Measurements from ENCODE around the gene WDR18.

The WDR18 gene

GRCh38 chr19:1008268-1009040 is 24.3 kb downstream of the WDR18 start:
- DNase-seq (ENCODE audit: low spot score), result no peak

DNA sequence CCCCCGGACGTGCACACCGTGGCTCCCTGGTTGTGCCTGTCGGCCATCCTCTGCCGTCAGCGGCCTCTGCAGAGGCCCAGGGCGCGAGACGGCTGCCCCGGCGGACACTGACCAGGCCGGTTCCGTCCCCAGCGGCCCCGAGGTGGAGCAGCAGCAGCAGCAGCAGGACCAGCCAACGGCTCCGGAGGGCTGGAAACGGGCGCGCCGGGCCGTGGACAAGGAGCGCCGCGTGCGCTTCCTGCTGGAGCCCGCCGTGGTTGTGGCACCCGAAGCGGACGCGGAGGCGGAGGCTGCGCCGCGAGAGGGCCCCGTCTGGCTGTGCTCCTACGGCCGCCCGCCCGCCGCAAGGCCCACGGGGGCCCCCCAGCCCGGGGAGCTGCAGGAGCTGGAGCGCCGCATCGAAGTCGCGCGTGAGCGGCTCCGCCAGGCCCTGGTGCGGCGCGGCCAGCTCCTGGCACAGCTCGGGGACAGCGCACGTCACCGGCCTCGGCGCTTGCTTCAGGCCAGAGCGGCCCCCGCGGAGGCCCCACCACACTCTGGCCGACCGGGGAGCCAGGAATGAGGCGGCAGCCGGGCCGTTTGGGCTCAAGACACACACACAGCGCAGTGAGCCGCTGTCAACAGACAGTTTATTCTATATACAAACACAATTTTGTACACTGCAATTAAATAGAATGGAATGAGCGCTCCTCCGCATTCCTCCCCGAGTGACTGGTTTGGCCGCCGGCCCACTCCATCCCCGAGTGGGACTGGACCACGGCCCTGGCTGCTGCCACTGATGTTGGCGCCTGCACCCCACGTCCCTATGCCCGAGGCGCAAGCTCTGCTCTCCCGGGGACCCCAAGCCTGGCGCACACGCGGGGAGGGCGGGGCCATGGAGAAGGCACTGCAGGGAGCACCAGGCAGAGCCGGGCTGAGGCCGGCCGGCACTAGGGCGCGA is 25.2 kb downstream of the WDR18 start:
- no peak for DNase-seq (ENCODE audit: low spot score)

- DNase-seq (ENCODE audit: low spot score), result no peak
These were observed 25.9 kb downstream of the WDR18 start for GRCh38 chr19:1009981-1010538.

DNA sequence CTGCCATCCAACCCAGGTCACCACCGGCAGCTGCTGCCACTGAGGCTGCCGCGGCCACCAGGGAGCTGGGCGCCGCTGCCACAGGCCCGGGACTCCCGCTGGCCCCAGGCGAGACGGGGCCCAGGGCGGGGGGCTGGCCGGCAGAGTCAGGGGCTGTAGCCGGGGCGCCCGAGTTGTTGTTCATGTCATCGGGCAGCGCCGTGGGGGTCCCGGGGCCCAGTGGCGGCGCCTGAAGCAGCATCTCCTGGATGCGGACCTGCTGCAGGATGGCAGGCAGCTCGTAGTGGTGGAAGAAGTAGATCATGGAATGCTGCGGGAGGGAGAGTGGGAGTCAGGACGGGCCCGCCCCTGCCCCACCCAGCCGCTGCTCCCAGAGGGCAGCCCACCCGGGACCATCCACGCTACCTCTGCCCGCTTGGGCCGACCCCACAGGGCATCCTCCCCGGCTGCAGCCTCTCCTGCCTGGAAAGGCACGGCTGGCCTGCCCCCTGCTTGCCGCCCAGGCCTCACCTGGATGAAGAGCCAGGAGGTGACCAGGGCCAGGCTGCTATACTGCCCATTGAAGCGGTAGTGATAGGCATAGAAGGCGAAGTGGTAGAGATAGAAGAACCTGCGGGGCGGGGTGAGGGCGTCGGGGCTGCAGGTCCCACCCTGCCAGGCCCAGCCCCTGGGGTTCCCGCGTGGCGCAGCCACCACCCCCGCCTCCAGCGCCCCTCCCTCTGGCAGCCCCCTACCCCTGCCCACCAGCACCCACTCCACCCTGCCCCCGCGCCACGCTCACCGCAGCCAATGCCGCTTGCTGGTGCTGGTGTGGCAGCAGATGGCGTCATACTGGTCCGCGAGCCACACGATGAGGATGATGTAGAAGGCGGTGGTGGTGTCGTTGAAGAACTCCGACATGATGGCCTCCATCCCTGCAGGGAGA is 26.7 kb downstream of the WDR18 start:
- DNase-seq (ENCODE audit: low spot score), result no peak

- DNase-seq (ENCODE audit: low spot score), result no peak
These were observed 27.7 kb downstream of the WDR18 start for GRCh38 chr19:1011831-1012333.

- no peak for DNase-seq (ENCODE audit: low spot score)
These were observed 28.2 kb downstream of the WDR18 start for GRCh38 chr19:1012334-1012733.

GRCh38 chr19:1013218-1013617 is 29.1 kb downstream of the WDR18 start:
- DNase-seq (ENCODE audit: low spot score), result no peak

- no peak for DNase-seq (ENCODE audit: low spot score)
These were observed 30.3 kb downstream of the WDR18 start for GRCh38 chr19:1014161-1015060.

- DNase-seq (ENCODE audit: low spot score), result no peak
These were observed 31.1 kb downstream of the WDR18 start for GRCh38 chr19:1015061-1015781.

DNA sequence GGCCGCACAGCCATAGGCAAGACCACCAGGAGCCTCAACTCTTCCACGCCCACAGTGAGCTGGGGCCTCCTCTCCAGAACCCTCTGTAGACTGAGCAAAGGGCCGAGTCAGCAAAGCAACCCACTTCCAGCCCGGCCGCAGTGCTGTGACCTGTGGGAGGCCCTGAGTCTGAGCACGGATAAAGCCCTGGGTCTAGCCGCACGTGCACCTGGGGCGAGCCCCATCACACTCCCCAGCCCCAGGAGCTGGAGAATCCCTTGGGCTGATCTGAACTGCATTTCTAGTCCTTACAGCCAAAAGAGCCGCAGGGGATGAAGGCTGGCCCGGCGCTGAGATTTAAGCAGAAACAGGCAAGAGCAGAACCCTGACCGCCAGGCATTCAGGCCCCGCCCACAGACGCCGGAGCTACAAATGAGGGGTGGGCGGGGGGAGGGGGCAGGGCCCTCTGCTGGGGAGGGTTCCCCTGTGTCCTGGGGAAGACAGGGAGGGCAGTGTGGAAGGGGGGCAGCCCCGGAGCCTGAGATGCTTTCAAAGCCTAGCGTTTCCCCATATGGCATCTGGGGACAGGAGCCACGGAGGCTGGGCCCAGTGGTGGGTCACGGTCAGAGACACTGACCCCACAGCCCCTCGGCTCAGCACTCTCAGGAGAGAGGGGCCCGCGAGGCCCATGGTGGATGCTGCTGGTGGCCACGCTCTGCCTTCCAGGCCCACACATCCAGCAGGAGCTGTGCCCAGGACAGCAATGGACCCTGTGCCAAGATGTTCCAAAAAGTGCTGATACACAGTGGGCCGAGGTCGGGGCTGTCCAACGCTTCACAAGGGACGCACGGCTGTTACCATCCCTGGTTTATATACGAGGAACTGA is 31.9 kb downstream of the WDR18 start:
- no peak for DNase-seq (ENCODE audit: low spot score)

DNA sequence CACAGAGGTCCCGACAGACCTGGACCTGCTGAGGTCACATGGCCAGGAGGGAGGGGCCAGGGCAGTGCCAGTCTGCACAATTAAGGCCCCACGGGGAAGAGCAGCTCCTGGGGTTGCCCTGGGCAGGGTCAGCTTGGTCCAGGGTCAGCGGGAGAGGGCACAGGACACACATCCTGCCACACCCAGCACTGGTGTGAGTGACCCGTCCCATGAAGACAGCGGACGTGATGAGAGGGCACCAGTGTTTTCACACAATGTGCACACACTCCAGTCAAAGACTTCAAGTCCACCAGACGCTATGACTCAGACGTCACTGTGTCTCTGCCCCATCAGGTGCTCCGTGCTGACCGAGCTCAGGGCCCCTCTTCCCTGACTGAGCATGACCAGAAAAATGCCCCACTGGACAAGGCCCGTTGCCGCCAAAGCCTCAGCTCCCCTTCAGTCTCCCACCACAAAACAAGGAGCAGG is 32.5 kb downstream of the WDR18 start:
- no peak for DNase-seq (ENCODE audit: low spot score)

DNA sequence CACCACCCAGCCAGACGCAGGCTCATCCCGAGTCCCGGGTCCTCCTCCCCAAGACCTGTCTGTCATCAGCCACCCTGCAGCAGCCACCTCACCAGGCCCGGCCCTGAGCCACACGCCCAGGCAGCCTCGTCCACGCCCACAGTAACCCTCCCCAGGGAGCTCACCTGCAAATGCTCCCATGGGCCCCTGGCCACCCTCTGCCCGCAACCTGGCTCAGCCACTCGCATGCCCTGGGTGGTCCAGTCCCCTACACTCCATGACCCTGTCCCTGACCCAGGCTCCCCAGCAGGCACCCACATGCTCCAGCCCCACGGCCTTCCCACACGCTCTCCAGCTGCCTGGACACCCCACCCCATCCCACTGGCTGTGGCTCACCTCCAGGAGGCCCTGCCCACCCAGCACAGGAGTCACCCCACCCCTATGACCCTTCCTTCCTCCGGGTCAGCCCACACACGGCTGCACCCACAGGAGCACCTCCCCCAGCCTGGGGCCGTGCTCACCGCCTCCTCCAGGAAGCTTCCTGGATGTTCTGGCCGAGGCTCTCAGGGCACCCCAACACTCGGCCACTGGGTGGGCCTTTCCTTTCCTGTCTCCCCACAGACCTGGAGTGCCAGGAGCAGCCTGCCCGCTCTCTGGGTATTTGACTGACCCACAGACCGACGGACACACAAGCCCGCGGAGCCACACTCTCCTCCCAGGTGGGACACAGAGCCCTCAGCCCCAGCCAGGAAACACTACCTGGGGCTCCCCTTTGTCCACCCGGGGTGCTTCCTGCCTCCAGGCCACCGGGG is 33.2 kb downstream of the WDR18 start:
- DNase-seq (ENCODE audit: low spot score), result no peak

GRCh38 chr19:1017906-1018305 is 33.8 kb downstream of the WDR18 start:
- no peak for DNase-seq (ENCODE audit: low spot score)

GRCh38 chr19:1018393-1018792 is 34.2 kb downstream of the WDR18 start:
- no peak for DNase-seq (ENCODE audit: low spot score)

DNA sequence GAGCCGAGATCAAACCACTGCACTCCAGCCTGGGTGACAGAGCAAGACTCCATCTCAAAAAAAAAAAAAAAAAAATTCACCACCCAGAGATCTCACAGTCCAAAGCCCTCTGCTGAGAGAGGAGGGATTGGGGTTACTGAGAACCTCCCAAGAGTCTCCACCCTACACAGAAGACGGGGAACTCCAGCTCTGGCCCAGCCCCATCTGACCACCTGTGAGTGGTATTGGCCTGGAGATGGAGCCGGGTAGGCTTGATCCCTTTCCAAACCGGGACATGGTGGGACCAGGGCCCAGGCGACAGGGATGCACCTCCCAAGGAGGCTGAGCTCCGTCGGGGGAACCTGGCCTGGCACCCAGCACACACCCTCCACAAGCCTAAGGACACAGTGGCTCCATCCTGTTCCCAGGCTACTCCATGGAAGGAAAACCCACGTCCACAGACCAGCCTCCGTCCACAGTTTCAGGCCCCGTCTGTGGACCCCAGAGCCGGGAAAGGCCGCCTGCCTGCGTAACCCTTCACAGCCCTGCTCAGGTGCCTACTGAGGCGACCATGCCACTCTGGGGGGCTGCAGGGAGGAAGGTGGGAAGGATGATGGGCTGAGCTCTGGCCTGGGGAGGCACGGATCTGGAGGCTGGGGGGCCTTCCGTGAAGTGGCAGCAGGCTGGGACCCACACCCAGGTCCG is 34.9 kb downstream of the WDR18 start:
- no peak for DNase-seq (ENCODE audit: low spot score)

GRCh38 chr19:1019616-1019961 is 35.4 kb downstream of the WDR18 start:
- DNase-seq (ENCODE audit: low spot score), result no peak
